ENCODE results near the gene TBCEL.

TBCEL gene

GRCh38 chr11:121057922-121058321 lies 34.0 kb downstream of the TBCEL start:
- DNase-seq (ENCODE audit: low spot score) (no peak), ATAC-seq (ENCODE audit: low read depth) (no peak)
- Histone ChIP-seq H3K4me1 (ENCODE audit: insufficient read depth, poor library complexity, severe bottlenecking) (no peaks in the 10 kb centered on the region), H3K27ac (ENCODE audit: poor library complexity, severe bottlenecking) (no peak overlapping the region), H3K9me3 (ENCODE audit: severe bottlenecking) (no peaks in the 10 kb centered on the region), H3K36me3 (ENCODE audit: low read depth) (peaks cover 67% of the 10 kb centered on the region), H3K4me3 (ENCODE audit: severe bottlenecking) (no peak overlapping the region), H3K27me3 (ENCODE audit: insufficient read depth, poor library complexity, severe bottlenecking) (no peaks in the 10 kb centered on the region)
- TF ChIP-seq CTCF (IDR thresholded peaks at IDR 0.05; ENCODE audit: poor library complexity, severe bottlenecking): no peak

DNA sequence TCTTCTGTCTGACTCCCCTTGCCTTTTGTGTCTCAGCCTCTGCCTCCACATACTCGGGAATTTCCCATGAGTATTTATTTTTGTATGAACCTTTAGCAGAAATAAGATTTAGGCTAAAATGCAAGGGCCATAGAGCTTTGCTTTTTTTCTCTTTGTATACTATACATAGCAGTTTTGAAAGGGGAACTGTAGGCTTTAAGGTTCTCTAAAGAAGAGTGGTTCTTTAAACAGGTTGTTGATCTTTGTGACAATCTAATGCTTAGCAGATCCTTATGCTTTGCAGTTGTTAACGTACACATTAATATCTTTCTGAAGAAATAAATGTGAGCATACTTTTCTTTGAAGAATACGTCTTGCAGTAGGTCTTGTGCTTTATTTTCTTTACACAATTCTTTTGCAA lies 35.0 kb downstream of the TBCEL start:
- H3K27ac ChIP-seq (ENCODE audit: poor library complexity, severe bottlenecking): no peak overlapping the region
- TF ChIP-seq CTCF (IDR thresholded peaks at IDR 0.05; ENCODE audit: poor library complexity, severe bottlenecking): no peak
- H3K4me1 ChIP-seq (ENCODE audit: insufficient read depth, poor library complexity, severe bottlenecking): no peaks in the 10 kb centered on the region
- no peak overlapping the region for H3K4me3 ChIP-seq (ENCODE audit: severe bottlenecking)
- H3K36me3 ChIP-seq (ENCODE audit: low read depth): peaks cover 64% of the 10 kb centered on the region
- ATAC-seq (ENCODE audit: low read depth): no peak
- no peak for DNase-seq (ENCODE audit: low spot score)
- no peaks in the 10 kb centered on the region for H3K27me3 ChIP-seq (ENCODE audit: insufficient read depth, poor library complexity, severe bottlenecking)
- H3K9me3 ChIP-seq (ENCODE audit: severe bottlenecking): no peaks in the 10 kb centered on the region

DNA sequence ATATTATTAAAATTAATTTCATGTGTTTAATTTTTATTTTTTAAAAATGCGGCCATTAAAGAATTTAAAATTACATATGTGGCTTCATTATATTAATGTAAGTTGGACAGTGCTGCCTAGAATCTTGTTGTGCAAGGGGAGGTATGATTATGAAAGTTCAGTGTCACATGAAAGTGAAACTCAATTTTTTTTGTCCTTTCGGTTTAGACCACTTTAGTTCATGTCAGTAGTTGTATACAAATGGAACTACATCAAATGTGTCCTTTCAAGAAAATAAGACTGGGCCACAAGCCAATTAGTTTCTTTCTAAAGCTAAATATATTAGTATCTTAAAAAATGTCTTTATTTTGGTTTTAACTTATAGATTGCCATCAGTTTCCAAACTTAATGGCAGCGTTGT lies 35.7 kb downstream of the TBCEL start:
- no peak overlapping the region for H3K27ac ChIP-seq (ENCODE audit: poor library complexity, severe bottlenecking)
- H3K36me3 ChIP-seq (ENCODE audit: low read depth): peaks cover 64% of the 10 kb centered on the region
- no peak for TF ChIP-seq CTCF (IDR thresholded peaks at IDR 0.05; ENCODE audit: poor library complexity, severe bottlenecking)
- H3K9me3 ChIP-seq (ENCODE audit: severe bottlenecking): no peaks in the 10 kb centered on the region
- H3K4me3 ChIP-seq (ENCODE audit: severe bottlenecking): no peak overlapping the region
- ATAC-seq (ENCODE audit: low read depth) (no peak), DNase-seq (ENCODE audit: low spot score) (no peak)
- no peaks in the 10 kb centered on the region for H3K27me3 ChIP-seq (ENCODE audit: insufficient read depth, poor library complexity, severe bottlenecking)
- H3K4me1 ChIP-seq (ENCODE audit: insufficient read depth, poor library complexity, severe bottlenecking): no peaks in the 10 kb centered on the region

- peaks cover 53% of the 10 kb centered on the region for H3K36me3 ChIP-seq (ENCODE audit: low read depth)
- no peak overlapping the region for H3K27ac ChIP-seq (ENCODE audit: poor library complexity, severe bottlenecking)
- DNase-seq (ENCODE audit: low spot score) (no peak), ATAC-seq (ENCODE audit: low read depth) (no peak)
- H3K9me3 ChIP-seq (ENCODE audit: severe bottlenecking): no peaks in the 10 kb centered on the region
- H3K27me3 ChIP-seq (ENCODE audit: insufficient read depth, poor library complexity, severe bottlenecking): no peaks in the 10 kb centered on the region
- TF ChIP-seq CTCF (IDR thresholded peaks at IDR 0.05; ENCODE audit: poor library complexity, severe bottlenecking): peak; percentile 27
- H3K4me1 ChIP-seq (ENCODE audit: insufficient read depth, poor library complexity, severe bottlenecking): no peaks in the 10 kb centered on the region
- H3K4me3 ChIP-seq (ENCODE audit: severe bottlenecking): no peak overlapping the region
Measured at GRCh38 chr11:121063728-121064127, 39.8 kb downstream of the TBCEL start.

DNA sequence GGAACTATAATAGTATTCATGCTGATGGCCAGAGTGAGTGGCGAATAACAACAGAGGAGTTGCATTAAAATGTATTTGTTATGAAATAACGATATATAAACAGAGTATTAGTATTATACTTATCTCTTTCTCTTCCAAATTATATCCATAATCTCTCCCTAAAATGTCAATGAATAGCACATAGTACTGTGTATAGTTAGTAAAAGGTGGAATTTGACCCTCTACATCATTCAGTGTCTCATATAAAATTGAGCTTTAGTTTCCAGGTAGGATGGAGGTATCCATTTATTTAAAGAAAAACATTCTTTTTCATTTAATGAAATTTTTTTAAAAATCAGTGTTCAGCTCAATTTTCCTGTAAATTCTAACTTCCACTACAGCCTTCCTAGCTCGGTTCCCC lies 42.7 kb downstream of the TBCEL start:
- no peak for TF ChIP-seq CTCF (IDR thresholded peaks at IDR 0.05; ENCODE audit: poor library complexity, severe bottlenecking)
- Histone ChIP-seq H3K4me1 (ENCODE audit: insufficient read depth, poor library complexity, severe bottlenecking) (no peaks in the 10 kb centered on the region), H3K4me3 (ENCODE audit: severe bottlenecking) (no peak overlapping the region), H3K27ac (ENCODE audit: poor library complexity, severe bottlenecking) (no peak overlapping the region), H3K9me3 (ENCODE audit: severe bottlenecking) (no peaks in the 10 kb centered on the region), H3K36me3 (ENCODE audit: low read depth) (peaks cover 36% of the 10 kb centered on the region), H3K27me3 (ENCODE audit: insufficient read depth, poor library complexity, severe bottlenecking) (no peaks in the 10 kb centered on the region)
- ATAC-seq (ENCODE audit: low read depth): no peak
- DNase-seq (ENCODE audit: low spot score): no peak

All from RWPE2 (cell line).